ENCODE measurements around the gene DYNC1H1.

DNA sequence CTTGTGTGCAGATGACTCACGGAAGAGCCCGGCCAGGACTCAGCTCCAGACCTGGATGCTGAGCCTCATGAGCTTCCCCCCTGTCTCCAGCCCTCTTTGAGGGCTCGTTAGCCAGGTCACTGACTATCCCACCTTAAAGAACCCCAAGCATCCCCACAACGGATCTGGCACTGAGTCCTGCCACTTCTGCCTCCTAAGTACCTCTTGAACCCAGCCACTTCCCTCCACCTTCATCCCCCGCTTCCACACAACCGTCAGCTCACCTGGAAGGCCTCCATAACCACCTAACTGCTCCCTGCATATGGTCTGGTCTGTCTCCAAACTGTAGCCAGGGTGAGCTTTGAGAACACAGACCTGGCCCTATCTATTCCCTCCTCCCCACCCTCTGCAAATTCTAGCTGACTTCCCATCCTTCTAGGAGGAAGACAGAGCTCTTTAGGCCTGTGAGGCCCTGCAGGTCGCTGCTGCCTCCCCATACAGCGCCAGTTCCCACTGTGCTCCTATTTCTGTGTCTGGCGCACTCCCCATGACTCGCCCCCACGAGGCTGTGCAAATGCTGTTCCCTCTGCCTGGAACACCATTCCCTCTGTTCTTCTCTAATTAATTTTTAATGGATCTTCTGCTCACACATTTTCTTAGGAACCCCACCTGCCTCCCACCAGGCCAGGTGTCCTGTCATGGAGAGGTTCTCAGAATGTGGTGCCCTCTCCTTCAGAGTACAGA is 125.4 kb downstream of the DYNC1H1 start:
- TF ChIP-seq CTCF (conservative IDR thresholded peaks at IDR 0.05) (no peak), ZFX (IDR thresholded peaks at IDR 0.05) (no peak)

Data from C4-2B (cell line).